SJCRH30 (cell line): Measurements from ENCODE around the gene TMEM147. TPM values are rescaled to one million over a fixed set of nuclear protein-coding genes. Genes with fewer than 3 reads are reported as not detected.

ENCODE experiments used
- DNase-seq, 2 experiments: peaks; one replicate each; pipeline ENCODE4 v3.0.0-alpha.2; 2015 to 2020
- H3K27ac ChIP-seq: fragments of 250-450 bp; sonication (Bioruptor Pico); 2 replicates; pipeline ENCODE4 v1.5.1; 2020; ENCODE audit warnings: mild to moderate bottlenecking, moderate library complexity
- H3K27me3 ChIP-seq: fragments of 250-450 bp; sonication (Bioruptor Pico); 2 replicates; pipeline ENCODE4 v1.5.1; 2020; ENCODE audit warnings: mild to moderate bottlenecking, moderate library complexity
- H3K36me3 ChIP-seq: fragments of 250-450 bp; sonication (Bioruptor Pico); 2 replicates; pipeline ENCODE4 v1.5.1; 2020; ENCODE audit warnings: mild to moderate bottlenecking, moderate library complexity
- H3K4me1 ChIP-seq: fragments of 250-450 bp; sonication (Bioruptor Pico); 2 replicates; pipeline ENCODE4 v1.5.1; 2020; ENCODE audit warnings: mild to moderate bottlenecking, moderate library complexity
- H3K4me3 ChIP-seq: fragments of 250-450 bp; sonication (Bioruptor Pico); 2 replicates; pipeline ENCODE4 v1.5.1; 2020; ENCODE audit warnings: mild to moderate bottlenecking, moderate library complexity
- H3K9me3 ChIP-seq: fragments of 250-450 bp; sonication (Bioruptor Pico); replicated peaks from 2 replicates; pipeline ENCODE4 v1.5.1; 2020; ENCODE audit warnings: mild to moderate bottlenecking, moderate library complexity
- total RNA-seq: library from RNA; depleted of rRNA; stranded (reverse); fragments of >200 nt; shearing (Covaris generic); gene quantifications from 2 replicates; pipeline ENCODE4 v1.2.3, GENCODE V29; 2014

The TMEM147 gene
- total RNA-seq, 1 experiment from 2014 or later: 110 TPM

DNA sequence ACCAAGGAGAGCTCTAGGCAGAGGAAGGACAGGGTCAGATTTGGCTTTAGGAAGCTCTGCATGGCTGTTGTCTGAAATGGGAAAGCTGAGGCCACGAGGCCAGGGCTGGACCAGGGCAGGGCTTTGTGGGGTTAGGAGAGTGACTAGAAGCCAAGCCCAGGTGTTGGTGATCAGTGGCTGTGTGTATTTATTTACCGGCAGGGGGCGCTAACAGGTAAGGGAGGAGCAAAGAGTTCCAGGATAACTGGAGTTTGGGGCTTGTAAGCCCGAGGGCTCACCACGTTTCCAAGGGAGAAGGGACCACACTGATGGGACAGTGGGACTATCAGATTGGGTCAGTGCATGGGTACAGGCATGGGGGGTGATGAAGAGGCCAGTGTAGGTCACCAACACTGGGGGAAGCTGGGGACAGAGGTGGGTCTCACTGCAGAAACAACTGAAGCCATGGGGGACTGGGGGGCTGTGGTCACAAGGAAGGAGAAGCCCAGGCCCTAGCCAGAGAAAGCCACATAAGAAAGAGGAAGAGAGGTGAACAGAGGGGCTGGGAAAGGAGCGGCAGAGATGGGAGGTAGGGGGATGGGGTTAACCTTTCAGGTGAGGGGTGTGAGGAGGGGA is 3.9 kb downstream of the TMEM147 start:
- no peak overlapping the region for H3K4me3 ChIP-seq
- peaks cover 4% of the 10 kb centered on the region; the same call in 1 of the 2 replicates for H3K4me1 ChIP-seq
- no peaks in the 10 kb centered on the region for H3K36me3 ChIP-seq
- no peaks in the 10 kb centered on the region for H3K27me3 ChIP-seq
- no peaks in the 10 kb centered on the region for H3K9me3 ChIP-seq
- DNase-seq: peak; percentile 66 to 87
- no peak overlapping the region for H3K27ac ChIP-seq

DNA sequence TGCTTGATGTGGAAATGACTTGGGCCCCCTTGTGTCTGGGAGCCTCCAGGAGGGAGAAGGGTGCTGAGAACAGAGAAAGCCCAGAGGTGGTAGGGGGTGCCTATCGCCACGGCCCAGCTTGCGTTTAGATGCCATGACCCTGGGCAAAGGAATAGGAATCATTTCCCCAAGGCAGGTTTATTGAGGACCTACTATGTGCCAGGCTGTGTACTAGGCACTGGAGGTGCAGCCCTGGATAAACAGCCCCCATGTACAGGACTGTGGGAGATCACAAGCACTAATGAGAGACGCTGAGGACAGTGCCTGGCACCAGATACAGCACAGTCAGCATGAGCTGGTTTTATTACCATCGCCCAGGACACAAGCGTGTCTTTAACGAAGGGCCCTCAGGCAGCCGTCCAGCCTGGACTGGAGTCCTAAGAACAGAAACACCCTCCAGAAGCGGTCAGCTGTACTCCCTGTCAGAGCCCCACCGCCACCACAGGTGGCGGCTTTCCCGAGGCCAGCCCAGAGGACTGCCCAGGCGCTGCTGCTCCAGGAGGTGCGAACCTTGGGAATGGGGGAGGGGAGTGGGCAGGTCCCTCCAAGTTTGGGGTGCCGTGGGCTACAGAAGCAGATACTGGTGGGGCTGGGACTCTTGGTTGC is 4.6 kb downstream of the TMEM147 start:
- H3K4me3 ChIP-seq: no peak overlapping the region
- no peaks in the 10 kb centered on the region for H3K27me3 ChIP-seq
- DNase-seq: no peak
- no peaks in the 10 kb centered on the region for H3K9me3 ChIP-seq
- peaks cover 4% of the 10 kb centered on the region; the same call in 1 of the 2 replicates for H3K4me1 ChIP-seq
- H3K36me3 ChIP-seq: no peaks in the 10 kb centered on the region
- H3K27ac ChIP-seq: no peak overlapping the region

DNA sequence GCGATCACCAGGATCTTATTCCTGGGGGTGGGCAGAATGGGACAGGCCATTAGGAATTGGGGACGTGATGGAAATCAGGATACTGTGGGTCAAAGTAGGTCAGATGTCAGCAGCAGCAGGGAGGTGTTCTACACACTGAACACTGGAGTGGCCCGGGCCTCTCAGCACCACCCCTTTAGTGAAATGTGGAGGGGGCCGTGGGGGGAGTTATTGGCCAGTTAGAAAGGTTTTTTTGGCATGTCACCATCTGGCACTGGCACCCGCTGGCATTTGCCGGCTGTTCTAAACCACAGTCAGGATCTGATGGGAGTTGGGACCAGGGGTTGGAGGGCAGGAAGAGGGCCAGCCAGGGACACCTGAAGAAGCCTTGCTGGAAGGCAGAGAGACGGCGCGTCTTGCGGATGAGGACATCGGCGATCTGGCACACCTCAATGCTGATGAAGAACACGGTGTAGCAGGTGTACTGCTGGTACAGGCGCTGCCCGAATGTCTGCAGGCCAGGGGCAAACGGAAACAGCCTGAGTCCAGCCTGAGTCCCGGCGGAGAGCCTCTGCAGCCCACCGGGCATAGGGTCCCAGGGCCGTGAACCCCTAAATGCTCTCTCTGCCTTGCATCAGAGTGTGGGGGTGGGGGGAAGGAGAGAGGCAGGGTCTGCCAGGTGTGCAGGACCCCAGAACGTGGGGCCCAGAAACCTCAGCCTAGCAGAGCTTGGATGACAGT is 5.8 kb downstream of the TMEM147 start:
- H3K27ac ChIP-seq: no peak overlapping the region

DNA sequence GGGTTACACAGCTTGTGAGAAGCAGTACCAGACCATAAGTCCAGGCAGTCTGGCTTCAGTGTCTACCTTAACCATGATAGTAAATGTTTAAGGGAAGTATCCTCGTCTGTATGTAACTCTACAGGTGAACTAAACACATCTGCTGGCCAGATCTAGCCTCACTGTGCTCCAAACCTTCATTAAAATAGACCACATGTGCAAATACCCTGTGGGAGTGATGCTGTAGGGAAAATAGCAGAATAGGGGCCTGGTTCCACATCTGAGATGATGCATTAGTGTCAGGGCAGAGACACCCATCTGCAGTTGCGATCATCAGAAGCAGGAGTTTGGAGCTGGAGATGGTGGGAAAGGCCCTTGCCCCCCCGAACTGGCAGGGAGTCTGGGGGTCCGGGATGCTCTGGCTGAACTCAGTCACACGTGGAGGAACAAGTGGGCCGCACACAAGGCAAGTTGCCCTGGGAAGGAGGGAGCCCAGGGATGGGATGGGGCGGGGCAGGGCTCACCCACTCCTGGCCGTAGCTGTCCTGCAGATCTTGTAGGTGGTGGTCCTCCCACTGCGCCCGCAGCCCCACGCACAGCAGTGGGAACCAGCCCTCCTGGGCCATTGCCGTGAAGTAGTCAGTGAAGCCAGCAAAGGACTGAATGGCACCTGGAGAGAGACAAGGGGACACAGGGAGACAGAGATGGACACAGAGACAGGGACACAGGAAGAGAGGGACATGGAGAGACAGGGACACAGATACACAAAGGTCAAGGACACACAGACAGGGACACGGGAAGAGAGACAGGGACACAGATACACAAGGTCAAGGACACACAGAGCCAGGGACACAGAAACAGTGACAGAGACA is 7.3 kb downstream of the TMEM147 start:
- Histone ChIP-seq H3K36me3 (no peaks in the 10 kb centered on the region), H3K4me3 (no peak overlapping the region), H3K27ac (no peak overlapping the region), H3K27me3 (no peaks in the 10 kb centered on the region), H3K4me1 (no peaks in the 10 kb centered on the region), H3K9me3 (no peaks in the 10 kb centered on the region)
- no peak for DNase-seq

More for the DNA sequence above, 5.8 kb downstream of the TMEM147 start:
- no peaks in the 10 kb centered on the region for H3K36me3 ChIP-seq
- no peaks in the 10 kb centered on the region for H3K27me3 ChIP-seq
- DNase-seq: no peak
- no peaks in the 10 kb centered on the region for H3K9me3 ChIP-seq
- H3K4me3 ChIP-seq: no peak overlapping the region
- peaks cover 4% of the 10 kb centered on the region; the same call in 1 of the 2 replicates for H3K4me1 ChIP-seq

DNA sequence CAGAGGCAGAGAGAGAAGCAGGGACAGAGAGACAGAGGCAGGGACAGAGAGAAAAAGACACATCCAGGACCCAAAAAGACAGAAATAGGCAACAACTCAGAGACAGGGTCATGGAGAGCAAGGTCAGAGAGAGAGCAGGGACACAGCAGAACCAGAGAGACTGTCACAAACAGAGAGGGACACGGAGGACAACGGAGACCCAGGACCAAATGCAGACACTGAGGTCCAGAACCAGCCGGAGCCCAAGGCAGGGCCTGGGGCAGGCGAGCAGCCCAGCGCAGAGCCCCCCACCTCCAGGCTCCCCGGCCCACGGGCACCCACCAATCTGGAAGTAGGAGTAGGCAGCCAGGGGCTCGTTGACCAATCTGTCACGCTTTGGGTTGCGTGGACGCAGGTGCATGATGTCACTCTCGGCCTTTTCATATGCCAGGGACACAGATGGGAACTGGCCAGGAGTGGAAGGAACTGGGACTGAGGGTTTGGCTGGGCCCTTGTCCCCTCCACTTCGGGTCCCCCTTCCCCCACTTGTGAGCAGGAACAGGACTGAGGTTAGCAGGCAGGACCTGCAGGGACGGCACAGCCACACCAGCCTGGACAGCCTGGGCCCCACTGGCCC is 8.1 kb downstream of the TMEM147 start:
- no peak overlapping the region for H3K4me3 ChIP-seq
- H3K4me1 ChIP-seq: no peaks in the 10 kb centered on the region
- H3K36me3 ChIP-seq: no peaks in the 10 kb centered on the region
- H3K27me3 ChIP-seq: no peaks in the 10 kb centered on the region
- no peak for DNase-seq
- no peak overlapping the region for H3K27ac ChIP-seq
- H3K9me3 ChIP-seq: no peaks in the 10 kb centered on the region

DNA sequence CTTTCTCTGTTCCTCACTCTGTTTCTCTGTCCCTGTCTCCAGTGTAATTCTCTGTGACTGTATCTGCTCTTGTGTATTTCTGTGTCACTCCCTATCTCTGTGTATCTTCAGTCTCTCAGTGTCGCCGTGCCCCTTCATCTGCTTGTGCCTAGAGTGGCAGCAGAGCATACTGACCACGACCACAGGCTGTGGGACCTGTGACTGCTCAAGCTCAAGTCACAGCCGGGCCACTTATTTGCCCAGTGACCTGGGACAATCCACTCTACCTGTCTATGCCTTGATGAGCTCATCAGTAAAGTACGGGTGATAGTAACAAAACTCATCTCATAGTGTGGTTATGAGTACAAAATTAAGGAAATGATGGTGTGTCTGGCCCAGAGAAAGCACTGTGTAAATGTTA is 8.7 kb downstream of the TMEM147 start:
- Histone ChIP-seq H3K4me3 (no peak overlapping the region), H3K27me3 (no peaks in the 10 kb centered on the region), H3K36me3 (no peaks in the 10 kb centered on the region), H3K27ac (no peak overlapping the region), H3K9me3 (no peaks in the 10 kb centered on the region), H3K4me1 (no peaks in the 10 kb centered on the region)
- no peak for DNase-seq

DNA sequence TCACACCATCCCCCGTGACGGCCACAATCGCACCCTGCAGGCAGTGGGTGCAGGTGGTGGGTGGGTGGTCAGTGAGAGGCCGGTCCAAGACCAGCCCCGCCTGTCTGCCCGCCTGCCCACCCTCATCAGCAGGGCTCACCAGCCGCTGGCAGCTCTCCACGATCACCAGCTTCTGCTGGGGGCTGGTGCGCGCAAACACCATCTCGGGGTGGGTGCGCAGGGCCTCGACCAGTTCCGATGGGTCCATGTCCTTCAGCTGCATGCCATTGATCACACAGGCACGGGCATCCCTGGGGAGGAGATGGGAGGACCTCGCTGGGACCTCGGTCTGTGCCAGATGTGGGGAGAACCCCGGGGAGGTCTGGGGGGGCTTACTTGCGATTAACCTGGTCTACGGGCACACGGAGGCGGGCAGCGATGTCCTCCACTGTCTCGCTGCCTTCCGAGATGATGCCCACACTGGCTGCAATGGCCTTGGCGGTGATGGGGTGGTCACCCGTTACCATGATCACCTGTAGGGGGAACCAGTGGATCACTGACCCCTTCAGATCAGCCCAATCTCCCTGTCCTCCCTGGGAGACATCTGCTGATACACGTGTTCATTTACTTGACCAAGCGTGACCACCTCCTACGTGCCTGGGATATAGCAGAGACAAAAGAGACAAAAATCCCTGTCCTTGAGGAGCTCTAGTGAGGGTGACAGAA is 10.0 kb downstream of the TMEM147 start:
- DNase-seq: peak; percentile 73 to 79
- Histone ChIP-seq H3K4me3 (no peak overlapping the region), H3K4me1 (no peaks in the 10 kb centered on the region), H3K36me3 (no peaks in the 10 kb centered on the region), H3K27ac (no peak overlapping the region), H3K27me3 (no peaks in the 10 kb centered on the region), H3K9me3 (no peaks in the 10 kb centered on the region)

DNA sequence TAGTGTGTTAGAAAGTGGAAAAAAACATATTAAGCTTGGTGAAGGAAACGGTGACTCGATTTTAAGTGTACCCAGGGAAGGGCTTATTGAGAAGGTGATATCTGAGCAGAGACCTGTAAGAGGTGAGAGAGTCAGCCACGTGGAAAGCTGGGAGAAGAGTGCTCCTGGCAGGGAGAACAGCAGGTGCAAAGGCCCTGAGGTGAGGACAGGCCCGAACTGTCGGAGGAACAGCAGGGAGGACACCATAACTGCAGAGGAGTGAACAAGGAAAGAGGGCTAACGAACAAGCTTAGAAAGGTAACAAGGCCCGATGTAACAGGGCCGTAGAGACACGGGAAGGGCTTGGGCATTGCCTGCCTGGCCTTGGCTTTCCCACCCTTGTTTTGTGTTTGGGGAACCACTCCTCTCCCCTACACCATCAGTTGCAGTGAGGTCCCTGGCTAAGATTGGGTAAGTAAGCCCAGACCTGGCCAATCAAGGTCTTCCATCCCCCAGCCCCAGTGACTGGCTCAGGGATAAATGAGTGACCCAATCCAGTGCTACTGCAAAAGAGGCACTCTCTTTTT is 10.7 kb downstream of the TMEM147 start:
- no peak overlapping the region for H3K4me3 ChIP-seq
- H3K27ac ChIP-seq: no peak overlapping the region
- H3K27me3 ChIP-seq: no peaks in the 10 kb centered on the region
- no peaks in the 10 kb centered on the region for H3K4me1 ChIP-seq
- H3K9me3 ChIP-seq: no peaks in the 10 kb centered on the region
- no peak for DNase-seq
- H3K36me3 ChIP-seq: no peaks in the 10 kb centered on the region

DNA sequence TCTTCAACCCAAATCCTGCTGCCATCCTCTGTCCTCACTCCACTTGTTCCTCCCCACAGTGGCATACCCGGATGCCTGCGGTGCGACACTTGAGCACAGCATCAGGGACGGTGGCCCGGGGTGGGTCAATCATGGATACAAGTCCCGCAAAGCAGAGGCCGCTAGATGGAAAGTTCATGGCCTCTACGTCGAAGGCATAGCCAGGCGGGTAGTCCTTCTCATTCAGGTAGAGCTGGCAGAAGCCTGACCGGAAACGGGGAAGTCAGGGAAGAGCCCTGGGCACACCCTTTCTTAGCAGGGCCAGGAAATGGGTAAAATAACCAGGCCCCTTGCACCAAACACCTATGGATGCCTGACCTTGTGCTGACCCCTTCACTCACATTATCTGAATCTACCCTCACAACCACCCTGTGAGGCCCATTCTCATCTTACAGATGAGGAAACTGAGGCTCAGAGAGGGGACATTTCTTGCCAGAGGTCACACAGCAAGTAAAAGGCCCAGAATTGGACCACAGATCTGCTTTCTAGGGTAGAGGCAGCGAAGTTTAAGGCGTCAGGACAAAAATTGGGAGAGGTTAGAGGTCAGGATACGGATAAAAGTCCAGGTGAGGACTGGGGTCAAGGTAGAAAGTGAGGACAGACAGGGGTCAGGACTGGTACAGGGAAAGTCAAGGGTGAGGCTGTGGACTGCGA is 11.6 kb downstream of the TMEM147 start:
- Histone ChIP-seq H3K27me3 (no peaks in the 10 kb centered on the region), H3K9me3 (no peaks in the 10 kb centered on the region), H3K4me1 (no peaks in the 10 kb centered on the region), H3K36me3 (no peaks in the 10 kb centered on the region), H3K27ac (no peak overlapping the region), H3K4me3 (no peak overlapping the region)
- DNase-seq: no peak

DNA sequence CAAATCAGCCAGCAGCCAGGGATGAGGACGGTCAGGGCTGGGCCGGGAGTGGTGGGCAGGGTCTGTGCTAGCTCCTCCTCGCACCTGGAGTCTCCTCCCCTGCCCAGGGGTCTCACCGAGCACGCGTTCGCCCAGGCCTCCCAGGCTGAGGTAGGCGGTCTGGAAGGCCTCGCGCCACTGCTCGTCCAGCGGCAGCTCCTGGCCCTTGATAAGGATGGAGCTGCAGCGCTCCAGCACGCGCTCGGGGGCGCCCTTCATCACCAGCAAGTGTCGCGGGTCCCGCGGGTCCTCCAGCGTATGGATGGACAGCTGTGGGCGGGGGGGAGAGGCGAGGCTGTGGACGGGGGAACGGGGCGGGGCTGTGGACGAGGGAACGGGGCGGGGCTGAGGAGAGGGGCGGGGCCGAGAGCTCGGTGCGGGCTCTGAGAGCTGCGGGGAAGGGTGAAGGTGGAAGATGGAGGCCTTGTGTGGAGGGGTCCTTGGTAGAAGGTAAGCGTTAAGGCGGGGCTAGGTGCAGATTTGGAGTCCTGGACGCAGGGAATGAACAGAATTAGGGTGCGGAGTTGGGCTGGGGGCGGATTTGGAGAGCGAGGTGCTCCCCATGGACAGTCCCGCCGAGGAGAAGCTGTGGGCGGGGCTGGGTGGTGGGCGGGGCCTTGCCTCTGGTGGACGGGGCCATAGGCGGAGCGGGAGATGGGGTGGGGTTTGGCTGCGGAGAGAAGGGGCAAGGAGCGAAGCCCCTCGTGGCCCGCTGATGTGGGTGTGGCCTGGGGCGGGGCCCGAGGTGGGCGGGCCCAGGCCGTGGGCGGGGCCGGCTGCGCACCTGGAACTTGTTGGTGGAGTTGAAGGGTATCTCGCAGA is 12.3 kb downstream of the TMEM147 start:
- Histone ChIP-seq H3K4me3 (no peak overlapping the region), H3K36me3 (no peaks in the 10 kb centered on the region), H3K27ac (no peak overlapping the region), H3K27me3 (no peaks in the 10 kb centered on the region), H3K9me3 (no peaks in the 10 kb centered on the region), H3K4me1 (no peaks in the 10 kb centered on the region)
- peak; percentile 76 to 79 for DNase-seq

DNA sequence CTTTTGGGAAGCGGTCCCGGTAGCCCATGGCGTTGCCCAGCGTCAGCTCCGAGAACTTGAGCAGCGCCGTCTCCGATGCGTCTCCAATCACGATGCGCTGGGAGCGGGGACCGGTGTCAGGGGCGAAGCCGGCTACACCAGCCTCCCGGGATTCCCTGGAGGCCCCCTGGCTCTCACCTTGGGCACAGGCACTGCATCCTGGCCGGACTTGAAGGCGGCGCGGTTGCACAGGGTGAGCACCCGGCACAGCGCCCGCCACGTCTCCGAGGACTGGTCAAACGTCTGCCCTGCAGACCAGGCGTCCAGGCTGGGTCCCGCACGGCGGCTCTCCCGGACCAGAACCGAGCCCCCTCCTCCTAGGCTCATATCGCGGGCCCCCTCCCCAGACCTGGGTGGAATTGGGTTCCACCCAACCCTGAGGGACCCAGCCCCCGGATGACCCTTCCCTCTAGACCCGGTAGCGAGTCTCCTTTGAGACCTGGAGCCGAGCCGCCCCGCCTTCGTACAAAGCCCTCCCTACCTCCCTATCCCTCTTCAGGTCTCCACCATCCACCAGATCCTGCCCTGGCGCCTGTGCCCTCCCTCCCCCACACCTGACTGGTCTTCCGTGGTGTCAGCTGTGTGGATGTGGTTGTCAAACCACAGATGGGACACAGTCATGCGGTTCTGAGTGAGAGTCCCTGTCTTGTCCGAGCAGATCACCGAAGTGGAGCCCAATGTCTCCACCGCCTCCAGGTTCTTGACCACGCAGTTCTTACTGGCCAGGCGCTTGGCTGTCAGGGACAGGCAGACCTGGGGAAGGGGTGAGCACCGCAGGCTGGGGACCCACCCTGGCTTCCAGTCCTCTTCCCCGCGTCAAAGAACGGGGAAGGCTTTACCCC is 13.2 kb downstream of the TMEM147 start:
- no peaks in the 10 kb centered on the region for H3K9me3 ChIP-seq
- no peak for DNase-seq
- H3K27me3 ChIP-seq: no peaks in the 10 kb centered on the region
- H3K27ac ChIP-seq: no peak overlapping the region
- H3K4me1 ChIP-seq: no peaks in the 10 kb centered on the region
- H3K36me3 ChIP-seq: no peaks in the 10 kb centered on the region
- H3K4me3 ChIP-seq: no peak overlapping the region

DNA sequence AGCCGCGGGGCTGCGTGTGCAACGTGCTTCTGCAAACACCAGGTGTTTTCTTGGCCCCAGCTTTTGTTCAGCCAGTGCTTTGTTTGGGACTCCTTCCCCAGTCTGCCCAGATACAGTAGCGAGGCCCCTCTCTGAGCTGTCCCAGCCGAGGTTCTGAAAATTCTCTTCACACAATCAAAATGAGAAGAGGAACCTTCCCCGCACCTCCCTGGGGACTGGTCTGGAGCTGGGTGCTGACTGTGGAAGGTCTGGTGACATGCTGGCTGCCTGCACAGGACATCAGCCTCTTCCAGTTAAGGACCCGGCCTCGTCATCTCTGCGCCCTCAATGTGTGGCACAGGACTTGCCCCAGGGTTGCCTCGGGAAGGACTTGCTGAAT is 13.8 kb downstream of the TMEM147 start:
- Histone ChIP-seq H3K27ac (no peak overlapping the region), H3K36me3 (no peaks in the 10 kb centered on the region), H3K27me3 (no peaks in the 10 kb centered on the region), H3K4me3 (no peak overlapping the region), H3K9me3 (no peaks in the 10 kb centered on the region), H3K4me1 (no peaks in the 10 kb centered on the region)
- DNase-seq: no peak
